Astrocyte (in vitro differentiated cells and primary cell): ENCODE data around the gene LRRIQ1. TPM values are rescaled to one million over a fixed set of nuclear protein-coding genes. Genes with fewer than 3 reads are reported as not detected.
"Not testable (repeated sequence)": the region's sequence is repeated elsewhere in the genome, so short reads cannot be mapped to it uniquely, and the experiment has no call there.

Experiments used
- DNase-seq: peaks from one replicate; pipeline ENCODE4 v3.0.0-alpha.2; 2010; ENCODE audit warnings: low read depth
- FAIRE-seq: peaks from 2 replicates; lab custom pipeline; 2011; peaks lifted over from hg19 to GRCh38; lab: Jason Lieb, UNC
- H2AFZ ChIP-seq: 2 replicates; pipeline ENCODE4 v1.6.0; 2012; ENCODE audit warnings: low read depth, low read length, inconsistent platforms
- H3K27ac ChIP-seq: 2 replicates; pipeline ENCODE4 v1.5.1; 2011; ENCODE audit warnings: low read depth, low read length, inconsistent platforms
- H3K27me3 ChIP-seq: 2 replicates; pipeline ENCODE4 v1.6.0; 2011; ENCODE audit warnings: low read length, inconsistent platforms; ENCODE audit not compliant: insufficient read depth
- H3K36me3 ChIP-seq: 2 replicates; pipeline ENCODE4 v1.5.1; 2011; ENCODE audit warnings: low read length, inconsistent platforms; ENCODE audit not compliant: insufficient read depth
- H3K4me1 ChIP-seq: 2 replicates; pipeline ENCODE4 v1.5.1; 2011; ENCODE audit warnings: low read length, inconsistent platforms; ENCODE audit not compliant: insufficient read depth
- H3K4me2 ChIP-seq: 2 replicates; pipeline ENCODE4 v1.6.0; 2012; ENCODE audit warnings: low read length, inconsistent platforms
- H3K4me3 ChIP-seq: 2 replicates; pipeline ENCODE4 v1.5.1; 2011; ENCODE audit warnings: low read depth, mild to moderate bottlenecking, low read length, inconsistent platforms; ENCODE audit not compliant: insufficient read depth
- H3K79me2 ChIP-seq: 2 replicates; pipeline ENCODE4 v1.6.0; 2012; ENCODE audit warnings: mild to moderate bottlenecking, low read length, inconsistent platforms; ENCODE audit not compliant: insufficient read depth
- H3K9ac ChIP-seq: 2 replicates; pipeline ENCODE4 v1.6.0; 2012; ENCODE audit warnings: mild to moderate bottlenecking, low read length, inconsistent platforms
- H3K9me3 ChIP-seq: 2 replicates; pipeline ENCODE4 v1.5.1; 2012; ENCODE audit warnings: low read depth, mild to moderate bottlenecking, low read length, inconsistent platforms; ENCODE audit not compliant: insufficient read depth
- H4K20me1 ChIP-seq: 2 replicates; pipeline ENCODE4 v1.6.0; 2012; ENCODE audit warnings: low read length, inconsistent platforms; ENCODE audit not compliant: insufficient read depth
- H3K27ac Mint-ChIP-seq: one replicate; pipeline ENCODE4 v1.8.0; 2021; ENCODE audit warnings: mild to moderate bottlenecking, mixed read lengths; ENCODE audit not compliant: unreplicated experiment
- H3K27me3 Mint-ChIP-seq: one replicate; pipeline ENCODE4 v1.8.0; 2021; ENCODE audit warnings: low read depth, mixed read lengths; ENCODE audit not compliant: unreplicated experiment
- H3K36me3 Mint-ChIP-seq: one replicate; pipeline ENCODE4 v1.8.0; 2021; ENCODE audit warnings: low read depth, mixed read lengths; ENCODE audit not compliant: unreplicated experiment
- H3K4me1 Mint-ChIP-seq: one replicate; pipeline ENCODE4 v1.8.0; 2021; ENCODE audit warnings: low read depth, mixed read lengths; ENCODE audit not compliant: unreplicated experiment
- H3K4me3 Mint-ChIP-seq: one replicate; pipeline ENCODE4 v1.8.0; 2021; ENCODE audit warnings: mild to moderate bottlenecking, moderate library complexity, mixed read lengths; ENCODE audit not compliant: unreplicated experiment
- H3K9me3 Mint-ChIP-seq: one replicate; pipeline ENCODE4 v1.8.0; 2021; ENCODE audit warnings: mild to moderate bottlenecking, mixed read lengths; ENCODE audit not compliant: unreplicated experiment
- EZH2 ChIP-seq: IDR thresholded peaks from 2 replicates; pipeline ENCODE4 v1.6.1; 2012; ENCODE audit warnings: mild to moderate bottlenecking, low read length, inconsistent platforms; ENCODE audit not compliant: insufficient read depth
- total RNA-seq: library from RNA; stranded (reverse); gene quantifications from 2 replicates; pipeline ENCODE4 v1.2.1, GENCODE V29; 2021
- TF ChIP-seq, protein P1 (sequence below): IDR thresholded peaks from 2 replicates; pipeline ENCODE4 v1.5.1; 2011; ENCODE audit warnings: low read depth, mild to moderate bottlenecking, inconsistent platforms, low read length, moderate library complexity; ENCODE audit not compliant: insufficient read depth

Gene LRRIQ1
- total RNA-seq, 1 donor from 2014 or later, result 1.9 TPM

DNA sequence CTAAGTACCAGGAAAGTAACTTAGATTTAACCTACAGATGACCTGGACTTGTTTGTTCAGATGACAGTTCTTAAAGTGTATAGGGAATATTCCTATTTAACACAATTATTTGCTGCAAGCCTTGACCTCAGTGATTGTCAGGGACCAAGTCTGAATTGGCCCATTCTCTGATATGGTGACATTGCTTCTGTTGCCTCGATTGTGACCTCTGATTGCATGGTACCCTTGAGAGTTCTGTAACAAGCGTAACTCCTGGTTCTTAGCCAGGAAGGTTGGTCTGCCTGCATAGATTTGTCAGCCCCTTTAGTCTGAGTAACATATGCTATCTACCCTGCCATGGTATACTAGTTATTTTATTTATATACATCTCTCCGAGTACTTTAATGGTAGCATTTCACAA, 150.1 kb downstream of the LRRIQ1 start:
- Mint-ChIP-seq H3K4me3 (no peak overlapping the region), H3K27me3 (no peaks in the 10 kb centered on the region), H3K27ac (no peak overlapping the region), H3K9me3 (no peaks in the 10 kb centered on the region), H3K36me3 (no peaks in the 10 kb centered on the region), H3K4me1 (no peaks in the 10 kb centered on the region)
- no peak overlapping the region for H3K9ac ChIP-seq
- H3K4me1 ChIP-seq, result no peaks in the 10 kb centered on the region
- H3K27ac ChIP-seq, result no peak overlapping the region
- no peak overlapping the region for H3K4me2 ChIP-seq
- H3K27me3 ChIP-seq, result no peaks in the 10 kb centered on the region
- no peak for TF ChIP-seq EZH2
- TF ChIP-seq, protein P1, sequence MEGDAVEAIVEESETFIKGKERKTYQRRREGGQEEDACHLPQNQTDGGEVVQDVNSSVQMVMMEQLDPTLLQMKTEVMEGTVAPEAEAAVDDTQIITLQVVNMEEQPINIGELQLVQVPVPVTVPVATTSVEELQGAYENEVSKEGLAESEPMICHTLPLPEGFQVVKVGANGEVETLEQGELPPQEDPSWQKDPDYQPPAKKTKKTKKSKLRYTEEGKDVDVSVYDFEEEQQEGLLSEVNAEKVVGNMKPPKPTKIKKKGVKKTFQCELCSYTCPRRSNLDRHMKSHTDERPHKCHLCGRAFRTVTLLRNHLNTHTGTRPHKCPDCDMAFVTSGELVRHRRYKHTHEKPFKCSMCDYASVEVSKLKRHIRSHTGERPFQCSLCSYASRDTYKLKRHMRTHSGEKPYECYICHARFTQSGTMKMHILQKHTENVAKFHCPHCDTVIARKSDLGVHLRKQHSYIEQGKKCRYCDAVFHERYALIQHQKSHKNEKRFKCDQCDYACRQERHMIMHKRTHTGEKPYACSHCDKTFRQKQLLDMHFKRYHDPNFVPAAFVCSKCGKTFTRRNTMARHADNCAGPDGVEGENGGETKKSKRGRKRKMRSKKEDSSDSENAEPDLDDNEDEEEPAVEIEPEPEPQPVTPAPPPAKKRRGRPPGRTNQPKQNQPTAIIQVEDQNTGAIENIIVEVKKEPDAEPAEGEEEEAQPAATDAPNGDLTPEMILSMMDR, result no peak
- no peaks in the 10 kb centered on the region for H3K9me3 ChIP-seq
- no peaks in the 10 kb centered on the region for H4K20me1 ChIP-seq
- FAIRE-seq (no peak), DNase-seq (no peak)
- no peaks in the 10 kb centered on the region for H3K79me2 ChIP-seq
- no peak overlapping the region for H2AFZ ChIP-seq
- H3K4me3 ChIP-seq, result no peak overlapping the region
- no peaks in the 10 kb centered on the region for H3K36me3 ChIP-seq

GRCh38 chr12:85188619-85189018, 152.5 kb downstream of the LRRIQ1 start:
- no peaks in the 10 kb centered on the region for H3K79me2 ChIP-seq
- H3K27ac ChIP-seq, result no peak overlapping the region
- TF ChIP-seq, protein P1, result no peak
- TF ChIP-seq EZH2, result no peak
- no peak overlapping the region for H3K27ac Mint-ChIP-seq
- H3K9ac ChIP-seq, result no peak overlapping the region
- H3K4me1 ChIP-seq, result no peaks in the 10 kb centered on the region
- H2AFZ ChIP-seq, result no peak overlapping the region
- H3K4me1 Mint-ChIP-seq, result no peaks in the 10 kb centered on the region
- H4K20me1 ChIP-seq, result no peaks in the 10 kb centered on the region
- H3K36me3 ChIP-seq, result no peaks in the 10 kb centered on the region
- no peaks in the 10 kb centered on the region for H3K9me3 Mint-ChIP-seq
- no peak overlapping the region for H3K4me3 Mint-ChIP-seq
- H3K9me3 ChIP-seq, result no peaks in the 10 kb centered on the region
- DNase-seq (no peak), FAIRE-seq (no peak)
- no peak overlapping the region for H3K4me2 ChIP-seq
- no peaks in the 10 kb centered on the region for H3K27me3 ChIP-seq
- no peaks in the 10 kb centered on the region for H3K27me3 Mint-ChIP-seq
- no peak overlapping the region for H3K4me3 ChIP-seq
- H3K36me3 Mint-ChIP-seq, result no peaks in the 10 kb centered on the region

DNA sequence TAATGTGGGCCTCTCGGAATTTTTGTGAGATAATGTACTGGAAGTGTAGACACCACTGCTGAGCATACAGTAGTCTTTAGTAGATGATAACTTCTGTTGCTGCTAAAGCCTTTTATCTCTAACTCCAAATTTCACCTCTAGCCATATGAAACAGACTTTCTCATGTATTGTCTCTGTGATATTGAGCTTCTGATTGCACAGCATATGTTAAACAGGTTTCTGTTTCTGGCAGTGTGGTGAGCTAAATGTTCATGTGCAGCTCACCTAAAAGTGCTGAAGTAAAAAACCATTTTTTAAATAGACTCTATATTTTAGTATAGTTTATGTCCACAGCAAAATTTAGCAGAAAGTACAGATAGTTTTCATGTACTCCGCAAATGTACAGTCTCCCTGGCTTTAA, 154.6 kb downstream of the LRRIQ1 start:
- FAIRE-seq (no peak), DNase-seq (no peak)
- Histone ChIP-seq H3K27ac (no peak overlapping the region), H3K36me3 (no peaks in the 10 kb centered on the region), H3K4me3 (no peak overlapping the region), H3K4me1 (no peaks in the 10 kb centered on the region), H3K9me3 (no peaks in the 10 kb centered on the region), H3K4me2 (no peak overlapping the region), H2AFZ (no peak overlapping the region), H3K9ac (no peak overlapping the region), H3K79me2 (no peaks in the 10 kb centered on the region), H4K20me1 (no peaks in the 10 kb centered on the region), H3K27me3 (no peaks in the 10 kb centered on the region)
- no peak overlapping the region for H3K4me3 Mint-ChIP-seq
- H3K9me3 Mint-ChIP-seq, result no peaks in the 10 kb centered on the region
- no peaks in the 10 kb centered on the region for H3K36me3 Mint-ChIP-seq
- H3K27ac Mint-ChIP-seq, result no peak overlapping the region
- H3K4me1 Mint-ChIP-seq, result no peaks in the 10 kb centered on the region
- H3K27me3 Mint-ChIP-seq, result no peaks in the 10 kb centered on the region
- TF ChIP-seq EZH2, result no peak
- TF ChIP-seq, protein P1, result no peak

- H3K4me3 ChIP-seq, H4K20me1 ChIP-seq, FAIRE-seq, H2AFZ ChIP-seq, H3K9me3 ChIP-seq, H3K36me3 Mint-ChIP-seq, H3K4me1 ChIP-seq, H3K4me3 Mint-ChIP-seq, H3K79me2 ChIP-seq, H3K27ac Mint-ChIP-seq, DNase-seq, H3K36me3 ChIP-seq, H3K9ac ChIP-seq, H3K27me3 Mint-ChIP-seq, H3K4me1 Mint-ChIP-seq, H3K27me3 ChIP-seq, H3K4me2 ChIP-seq, H3K27ac ChIP-seq: not testable (repeated sequence)
- H3K9me3 Mint-ChIP-seq, result peaks cover 12% of the 10 kb centered on the region
Measured at GRCh38 chr12:85203809-85204208, 167.7 kb downstream of the LRRIQ1 start.
